Mucosa of descending colon (tissue), 3 donors: ENCODE data around the gene PIK3CB. TPM values are rescaled to one million over a fixed set of nuclear protein-coding genes. Genes with fewer than 3 reads are reported as not detected.

ENCODE experiments used
- ATAC-seq: fragments of 200-7000 bp; cut with Tn5 transposase; one replicate; pipeline ENCODE4 v1.9.1; 2020; ENCODE audit warnings: mild to moderate bottlenecking, moderate library complexity
- DNase-seq, 3 donors: peaks; one replicate each; pipeline ENCODE4 v3.0.0-alpha.2; 2020
- H3K36me3 ChIP-seq: fragments of 200-600 bp; one replicate; pipeline ENCODE4 v1.8.0; 2021; ENCODE audit warnings: low read depth, mild to moderate bottlenecking
- H3K4me1 ChIP-seq: fragments of 200-600 bp; one replicate; pipeline ENCODE4 v1.8.0; 2021; ENCODE audit warnings: low read depth, mild to moderate bottlenecking
- H3K4me3 ChIP-seq: fragments of 200-600 bp; one replicate; pipeline ENCODE4 v1.8.0; 2021; ENCODE audit warnings: mild to moderate bottlenecking
- H3K9me3 ChIP-seq: fragments of 200-600 bp; one replicate; pipeline ENCODE4 v1.8.0; 2021; ENCODE audit warnings: mild to moderate bottlenecking
- CTCF ChIP-seq: fragments of 200-600 bp; IDR thresholded peaks from one replicate; pipeline ENCODE4 v1.8.0; 2022; ENCODE audit warnings: antibody characterized with exemption, mild to moderate bottlenecking
- intact Hi-C, 2 donors: fragments of 100-400 bp; cut with DNase I in 1 of 2; cut with micrococcal nuclease in 1 of 2; formaldehyde crosslinking; loops; one replicate each; pipeline versions ENCODE4 v1.11.0 to v1.11.1; 2022; cut with DNase I, micrococcal nuclease
- total RNA-seq, 3 donors: library from RNA; stranded (reverse); fragmentation: NEBNext Ultra II Directional in 2 of 3; extraction: Animal tissue kit (Norgen Biotek cat#: 25700) in 2 of 3; gene quantifications; one replicate each; pipeline versions ENCODE4 v1.2.1 to v1.2.4, GENCODE V29; 2021 to 2023
- donor health status: DM: no; HTN: no; CAD: no; lungs with moderate emphysema.
- donor health status: DM: no; HTN: no; CAD: no.
- donor health status: DM: no; HTN: yes; CAD: no.

Gene PIK3CB
- total RNA-seq, 3 donors from 2014 or later, result 44.3 to 57.9 (median 51.8) TPM

GRCh38 chr3:138875754-138876664 lies 41.3 kb upstream of the PIK3CB start:
- Histone ChIP-seq H3K4me1 (peaks cover 5% of the 10 kb centered on the region), H3K9me3 (no peaks in the 10 kb centered on the region), H3K4me3 (no peak overlapping the region), H3K36me3 (no peaks in the 10 kb centered on the region)
- DNase-seq (no peak), ATAC-seq (no peak)
- intact Hi-C loops, result no loop called here
- TF ChIP-seq CTCF, result no peak

DNA sequence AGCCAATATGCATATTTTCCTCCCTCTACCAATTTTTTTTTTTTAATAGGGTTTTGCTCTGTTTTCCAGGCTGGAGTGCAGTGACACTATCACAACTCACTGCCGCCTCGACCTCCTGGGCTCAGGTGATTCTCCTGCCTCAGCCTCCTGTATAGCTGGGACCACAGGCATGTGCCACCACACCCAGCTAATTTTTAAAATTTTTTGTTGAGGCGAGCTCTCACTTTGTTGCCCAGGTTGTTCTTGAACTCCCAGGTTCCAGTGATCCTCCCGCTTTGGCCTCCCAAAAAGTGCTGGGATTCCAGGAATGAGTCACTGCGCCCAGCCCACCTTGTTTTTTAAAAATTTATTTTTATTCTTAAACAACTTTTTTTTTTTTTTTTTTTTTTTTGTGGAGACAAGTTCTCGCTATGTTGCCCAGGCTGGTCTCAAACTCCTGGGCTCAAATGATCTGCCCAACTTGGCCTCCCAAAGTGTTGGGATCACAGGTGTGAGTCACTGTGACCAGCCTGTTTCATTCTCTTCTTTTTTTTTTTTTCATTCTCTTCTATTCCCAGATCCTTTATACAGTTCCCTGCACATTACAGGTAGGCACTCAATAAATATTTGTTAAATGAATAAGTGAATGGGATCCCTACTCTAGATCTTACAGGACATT lies 40.5 kb upstream of the PIK3CB start:
- no peaks in the 10 kb centered on the region for H3K4me1 ChIP-seq
- no peak for ATAC-seq
- DNase-seq, result no peak
- H3K9me3 ChIP-seq, result no peaks in the 10 kb centered on the region
- no peak for TF ChIP-seq CTCF
- no peaks in the 10 kb centered on the region for H3K36me3 ChIP-seq
- intact Hi-C loops, result no loop called here
- H3K4me3 ChIP-seq, result no peak overlapping the region

GRCh38 chr3:138873471-138874278 lies 38.9 kb upstream of the PIK3CB start:
- H3K4me1 ChIP-seq, result no peaks in the 10 kb centered on the region
- DNase-seq (no peak), ATAC-seq (no peak)
- no peak for TF ChIP-seq CTCF
- intact Hi-C loops, result no loop called here
- no peak overlapping the region for H3K4me3 ChIP-seq
- H3K36me3 ChIP-seq, result no peaks in the 10 kb centered on the region
- no peaks in the 10 kb centered on the region for H3K9me3 ChIP-seq

DNA sequence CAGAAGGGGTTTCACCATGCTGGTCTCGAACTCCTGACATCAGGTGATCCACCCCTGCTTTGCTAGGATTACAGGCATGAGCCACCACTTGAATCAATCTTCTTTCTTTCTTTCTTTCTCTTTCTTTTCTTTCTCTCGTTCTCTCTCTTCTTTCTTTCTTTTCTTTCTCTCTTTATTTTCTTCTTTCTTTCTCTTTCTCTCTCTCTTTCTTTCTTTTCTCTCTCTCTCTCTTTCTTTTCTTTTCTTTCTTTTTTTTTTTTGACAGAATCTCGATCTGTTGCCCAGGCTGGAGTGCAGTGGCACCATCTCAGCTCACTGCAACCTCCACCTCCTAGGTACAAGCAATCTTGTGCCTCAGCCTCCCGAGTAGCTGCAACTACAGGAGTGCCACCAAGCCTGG lies 37.9 kb upstream of the PIK3CB start:
- Histone ChIP-seq H3K4me1 (no peaks in the 10 kb centered on the region), H3K36me3 (no peaks in the 10 kb centered on the region), H3K9me3 (no peaks in the 10 kb centered on the region), H3K4me3 (no peak overlapping the region)
- intact Hi-C loops, result no loop called here
- ATAC-seq (no peak), DNase-seq (no peak)
- no peak for TF ChIP-seq CTCF

DNA sequence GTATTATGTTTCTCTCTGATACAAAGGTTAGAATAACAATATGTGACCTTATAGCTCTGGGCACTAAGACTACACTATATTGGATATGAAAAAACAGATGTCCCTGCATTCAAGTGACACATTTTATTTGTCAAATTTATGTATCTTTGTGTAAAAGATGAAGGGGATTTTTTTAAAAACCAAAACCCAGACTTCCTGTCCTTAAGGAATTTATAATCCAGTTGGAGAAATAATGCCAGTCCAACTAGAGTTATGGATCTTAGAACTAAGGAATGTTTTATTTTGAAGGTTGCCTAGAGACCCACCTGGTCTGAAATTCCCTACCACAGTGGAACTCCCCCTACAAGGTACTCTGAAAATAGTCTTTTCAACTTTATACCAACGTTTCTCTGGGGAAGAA lies 33.3 kb upstream of the PIK3CB start:
- no peak for ATAC-seq

More for the DNA sequence above, 33.3 kb upstream of the PIK3CB start:
- Histone ChIP-seq H3K4me1 (peaks cover 10% of the 10 kb centered on the region), H3K4me3 (no peak overlapping the region), H3K36me3 (no peaks in the 10 kb centered on the region), H3K9me3 (no peaks in the 10 kb centered on the region)
- intact Hi-C loops, result no loop called here
- no peak for TF ChIP-seq CTCF
- no peak for DNase-seq
